ENCODE results near the gene AGAP6.
"Not testable (repeated sequence)": the region's sequence is repeated elsewhere in the genome, so short reads cannot be mapped to it uniquely, and the experiment has no call there.

Gene AGAP6

DNA sequence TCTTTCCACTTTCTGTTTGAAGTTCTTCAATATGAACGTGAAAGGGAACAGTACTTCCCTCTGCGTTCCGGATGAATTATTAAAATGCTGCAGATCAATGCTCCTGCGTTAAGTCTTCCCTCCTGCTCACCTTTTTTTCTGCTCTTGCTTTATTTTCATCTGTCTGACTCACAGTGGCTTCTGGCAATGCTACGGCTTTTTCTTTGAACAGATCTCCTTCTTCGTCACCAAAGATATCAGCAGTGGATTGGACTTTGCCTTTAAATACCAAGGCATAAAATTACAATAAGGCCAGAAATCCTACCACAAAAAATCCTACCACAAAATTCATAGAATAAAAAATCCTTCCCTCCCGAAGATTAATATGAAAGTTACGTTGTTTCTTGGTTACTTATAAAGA lies 68.4 kb downstream of the AGAP6 start:
- not testable (repeated sequence) for DNase-seq; H4K20me1 ChIP-seq (ENCODE audit: insufficient read depth, low read length); H2AFZ ChIP-seq (ENCODE audit: low read length); H3K79me2 ChIP-seq (ENCODE audit: low read length); H3K9ac ChIP-seq (ENCODE audit: low read length); H3K4me2 ChIP-seq (ENCODE audit: low read depth, low read length); H3F3A ChIP-seq (ENCODE audit: insufficient read depth, low read length); H3K4me1 ChIP-seq (ENCODE audit: low read length); H3K27ac ChIP-seq (ENCODE audit: low read length); H3K9me3 ChIP-seq (replicated peaks; ENCODE audit: insufficient read depth, low read length); H3K36me3 ChIP-seq (replicated peaks; ENCODE audit: insufficient read depth, low read length); H3K4me3 ChIP-seq (ENCODE audit: low read length); H3K27me3 ChIP-seq (replicated peaks; ENCODE audit: insufficient read depth, low read length); H3K9me2 ChIP-seq (replicated peaks; ENCODE audit: insufficient read depth, low read length)

DNA sequence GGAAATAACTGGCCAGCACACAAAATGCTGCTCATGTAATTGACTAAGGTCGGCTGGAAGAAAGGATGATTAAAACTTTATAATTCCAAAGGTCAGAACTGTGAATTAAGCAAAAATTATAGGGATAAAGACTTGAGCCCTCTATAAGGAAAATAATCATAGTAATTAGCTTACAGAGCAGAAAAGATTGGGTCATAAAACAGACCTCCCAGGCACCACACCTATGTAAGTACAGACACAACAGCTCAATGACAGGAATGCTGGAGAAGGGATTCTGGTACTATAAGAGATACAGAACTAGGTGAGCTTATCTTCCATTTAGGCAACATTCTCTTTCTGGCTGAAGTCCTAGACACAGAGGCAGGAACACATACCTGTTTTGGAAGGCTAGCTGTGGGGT lies 70.5 kb downstream of the AGAP6 start:
- not testable (repeated sequence) for H3F3A ChIP-seq (ENCODE audit: insufficient read depth, low read length); H3K36me3 ChIP-seq (replicated peaks; ENCODE audit: insufficient read depth, low read length); H3K9ac ChIP-seq (ENCODE audit: low read length); H3K9me2 ChIP-seq (replicated peaks; ENCODE audit: insufficient read depth, low read length); H4K20me1 ChIP-seq (ENCODE audit: insufficient read depth, low read length); H3K4me3 ChIP-seq (ENCODE audit: low read length); H3K4me2 ChIP-seq (ENCODE audit: low read depth, low read length); H3K79me2 ChIP-seq (ENCODE audit: low read length); H3K9me3 ChIP-seq (replicated peaks; ENCODE audit: insufficient read depth, low read length); H3K27ac ChIP-seq (ENCODE audit: low read length); H3K4me1 ChIP-seq (ENCODE audit: low read length); H2AFZ ChIP-seq (ENCODE audit: low read length); H3K27me3 ChIP-seq (replicated peaks; ENCODE audit: insufficient read depth, low read length); DNase-seq

GRCh38 chr10:50059946-50060345 lies 71.7 kb downstream of the AGAP6 start:
- not testable (repeated sequence) for H3K79me2 ChIP-seq (ENCODE audit: low read length); H3K27ac ChIP-seq (ENCODE audit: low read length); H3K9me2 ChIP-seq (replicated peaks; ENCODE audit: insufficient read depth, low read length); H3K27me3 ChIP-seq (replicated peaks; ENCODE audit: insufficient read depth, low read length); H3K4me1 ChIP-seq (ENCODE audit: low read length); H3K9me3 ChIP-seq (replicated peaks; ENCODE audit: insufficient read depth, low read length); H3K4me2 ChIP-seq (ENCODE audit: low read depth, low read length); H3K9ac ChIP-seq (ENCODE audit: low read length); H3K4me3 ChIP-seq (ENCODE audit: low read length); H3F3A ChIP-seq (ENCODE audit: insufficient read depth, low read length); H3K36me3 ChIP-seq (replicated peaks; ENCODE audit: insufficient read depth, low read length); DNase-seq; H2AFZ ChIP-seq (ENCODE audit: low read length); H4K20me1 ChIP-seq (ENCODE audit: insufficient read depth, low read length)
